ENCODE data around the gene ZDHHC12. TPM values are rescaled to one million over a fixed set of nuclear protein-coding genes. Genes with fewer than 3 reads are reported as not detected.

Gene ZDHHC12
- total RNA-seq, 1 donor from 2014 or later, result 25.6 TPM

DNA sequence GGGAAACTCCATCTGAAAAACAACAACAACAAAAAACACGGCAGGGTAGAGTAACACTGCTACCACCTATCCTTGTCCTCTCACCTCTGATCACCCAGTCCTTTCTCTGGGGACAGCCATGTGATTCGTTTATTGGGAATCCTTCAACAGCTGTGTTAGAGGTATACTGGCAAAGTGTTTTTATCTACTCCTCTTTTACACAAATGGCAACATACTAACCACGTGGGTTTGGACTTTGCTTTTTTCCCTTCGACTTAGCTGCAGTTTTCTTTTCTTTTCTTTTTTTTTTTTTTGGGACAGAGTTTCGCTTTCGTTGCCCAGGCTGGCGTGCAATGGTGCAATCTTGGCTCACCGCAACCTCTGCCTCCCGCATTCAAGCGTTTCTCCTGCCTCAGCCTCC is 46.1 kb downstream of the ZDHHC12 start:
- Mint-ChIP-seq H3K27ac (no peak overlapping the region), H3K9me3 (no peaks in the 10 kb centered on the region), H3K4me1 (ENCODE audit: unreplicated experiment) (no peaks in the 10 kb centered on the region), H3K36me3 (no peaks in the 10 kb centered on the region), H3K4me3 (no peak overlapping the region), H3K27me3 (no peaks in the 10 kb centered on the region)
- DNase-seq (ENCODE audit: extremely low spot score, unreplicated experiment), result no peak
- TF ChIP-seq, protein P1, sequence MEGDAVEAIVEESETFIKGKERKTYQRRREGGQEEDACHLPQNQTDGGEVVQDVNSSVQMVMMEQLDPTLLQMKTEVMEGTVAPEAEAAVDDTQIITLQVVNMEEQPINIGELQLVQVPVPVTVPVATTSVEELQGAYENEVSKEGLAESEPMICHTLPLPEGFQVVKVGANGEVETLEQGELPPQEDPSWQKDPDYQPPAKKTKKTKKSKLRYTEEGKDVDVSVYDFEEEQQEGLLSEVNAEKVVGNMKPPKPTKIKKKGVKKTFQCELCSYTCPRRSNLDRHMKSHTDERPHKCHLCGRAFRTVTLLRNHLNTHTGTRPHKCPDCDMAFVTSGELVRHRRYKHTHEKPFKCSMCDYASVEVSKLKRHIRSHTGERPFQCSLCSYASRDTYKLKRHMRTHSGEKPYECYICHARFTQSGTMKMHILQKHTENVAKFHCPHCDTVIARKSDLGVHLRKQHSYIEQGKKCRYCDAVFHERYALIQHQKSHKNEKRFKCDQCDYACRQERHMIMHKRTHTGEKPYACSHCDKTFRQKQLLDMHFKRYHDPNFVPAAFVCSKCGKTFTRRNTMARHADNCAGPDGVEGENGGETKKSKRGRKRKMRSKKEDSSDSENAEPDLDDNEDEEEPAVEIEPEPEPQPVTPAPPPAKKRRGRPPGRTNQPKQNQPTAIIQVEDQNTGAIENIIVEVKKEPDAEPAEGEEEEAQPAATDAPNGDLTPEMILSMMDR (conservative IDR thresholded peaks at IDR 0.05), result no peak

GRCh38 chr9:128675382-128675781 is 48.5 kb downstream of the ZDHHC12 start:
- H3K4me1 Mint-ChIP-seq (ENCODE audit: unreplicated experiment), result no peaks in the 10 kb centered on the region
- no peak overlapping the region for H3K27ac Mint-ChIP-seq
- H3K36me3 Mint-ChIP-seq, result no peaks in the 10 kb centered on the region
- DNase-seq (ENCODE audit: extremely low spot score, unreplicated experiment), result no peak
- no peaks in the 10 kb centered on the region for H3K27me3 Mint-ChIP-seq
- no peak overlapping the region for H3K4me3 Mint-ChIP-seq
- TF ChIP-seq, protein P1 (conservative IDR thresholded peaks at IDR 0.05), result no peak
- no peaks in the 10 kb centered on the region for H3K9me3 Mint-ChIP-seq

Other genes with a start within 250 kb of the ZDHHC12 start
- 17.6 and 21.8 TPM in 2 replicates for gene GLE1, start 219.4 kb downstream of the ZDHHC12 start, total RNA-seq (ENCODE audit: low replicate concordance)
- gene SPTAN1, start 171.5 kb downstream of the ZDHHC12 start, total RNA-seq (ENCODE audit: low replicate concordance), result 267 and 270 TPM in 2 replicates
- 65.0 and 70.6 TPM in 2 replicates for gene DYNC2I2, start 67.3 kb downstream of the ZDHHC12 start, total RNA-seq (ENCODE audit: low replicate concordance)
- gene SET, start 34.9 kb downstream of the ZDHHC12 start, total RNA-seq (ENCODE audit: low replicate concordance), result 450 and 545 TPM in 2 replicates
- 6.9 and 11.7 TPM in 2 replicates for gene PKN3, start 21.6 kb downstream of the ZDHHC12 start, total RNA-seq (ENCODE audit: low replicate concordance)
- gene ZER1, start 47.8 kb upstream of the ZDHHC12 start, total RNA-seq (ENCODE audit: low replicate concordance), result 36.8 and 45.7 TPM in 2 replicates
- gene TBC1D13, start 63.1 kb upstream of the ZDHHC12 start, total RNA-seq (ENCODE audit: low replicate concordance), result 29.0 and 33.5 TPM in 2 replicates
- 24.1 and 30.8 TPM in 2 replicates for gene ENDOG, start 94.4 kb upstream of the ZDHHC12 start, total RNA-seq (ENCODE audit: low replicate concordance)
- 46.7 and 53.4 TPM in 2 replicates for gene SPOUT1, start 105.7 kb upstream of the ZDHHC12 start, total RNA-seq (ENCODE audit: low replicate concordance)
- gene KYAT1, start 157.8 kb upstream of the ZDHHC12 start, total RNA-seq (ENCODE audit: low replicate concordance), result 4.0 and 11.5 TPM in 2 replicates
- 33.2 and 38.2 TPM in 2 replicates for gene LRRC8A, start 158.0 kb upstream of the ZDHHC12 start, total RNA-seq (ENCODE audit: low replicate concordance)
- gene PHYHD1, start 196.9 kb upstream of the ZDHHC12 start, total RNA-seq (ENCODE audit: low replicate concordance), result 10.0 and 14.3 TPM in 2 replicates
- gene DOLK, start 223.5 kb upstream of the ZDHHC12 start, total RNA-seq (ENCODE audit: low replicate concordance), result 18.8 and 21.6 TPM in 2 replicates
- 36.4 and 63.7 TPM in 2 replicates for gene NUP188, start 223.6 kb upstream of the ZDHHC12 start, total RNA-seq (ENCODE audit: low replicate concordance)